ENCODE data around the gene OSBPL8. TPM values are rescaled to one million over a fixed set of nuclear protein-coding genes. Genes with fewer than 3 reads are reported as not detected.
"Not testable (repeated sequence)": the region's sequence is repeated elsewhere in the genome, so short reads cannot be mapped to it uniquely, and the experiment has no call there.

OSBPL8 gene
- total RNA-seq, 1 experiment from 2014 or later, result 28.0 TPM

DNA sequence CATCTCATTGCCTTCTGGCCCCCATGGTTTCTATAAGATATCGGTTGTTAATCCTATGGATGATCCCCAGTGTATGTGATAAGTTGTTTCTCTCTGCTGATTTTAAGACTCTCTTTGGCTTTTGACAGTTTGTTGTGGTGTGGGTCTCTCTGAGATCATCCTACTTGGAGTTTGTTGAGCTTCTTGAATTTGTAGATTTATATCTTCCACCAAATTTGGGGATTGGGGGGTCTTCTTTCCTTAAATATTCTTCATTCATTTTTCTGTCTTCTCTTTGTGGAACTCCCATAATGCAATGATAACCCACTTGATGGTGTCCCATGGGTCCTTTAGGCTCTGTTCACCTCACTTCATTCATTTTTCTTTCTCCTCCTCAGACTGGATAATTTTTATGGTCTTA, 191.3 kb downstream of the OSBPL8 start:
- DNase-seq (ENCODE audit: low read depth), result no peak

DNA sequence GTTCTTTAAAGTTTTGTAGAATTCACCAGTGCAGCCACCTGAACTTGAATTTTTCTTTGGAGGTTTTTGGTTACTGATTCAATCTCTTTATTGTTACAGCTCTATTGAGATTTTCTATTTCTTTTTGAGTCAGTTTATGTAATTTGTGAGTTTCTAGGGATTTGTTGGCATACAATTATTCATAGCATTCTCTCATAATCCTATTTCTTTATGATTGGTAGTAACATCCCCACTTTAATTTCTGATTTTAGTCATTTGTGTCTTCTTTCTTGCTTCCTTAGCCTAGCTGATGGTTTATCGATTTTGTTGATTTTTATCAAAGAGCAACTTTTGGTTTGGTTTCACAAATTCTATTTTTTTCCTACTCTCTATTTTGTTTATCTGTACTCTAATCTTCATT, 193.4 kb downstream of the OSBPL8 start:
- no peak for DNase-seq (ENCODE audit: low read depth)

DNA sequence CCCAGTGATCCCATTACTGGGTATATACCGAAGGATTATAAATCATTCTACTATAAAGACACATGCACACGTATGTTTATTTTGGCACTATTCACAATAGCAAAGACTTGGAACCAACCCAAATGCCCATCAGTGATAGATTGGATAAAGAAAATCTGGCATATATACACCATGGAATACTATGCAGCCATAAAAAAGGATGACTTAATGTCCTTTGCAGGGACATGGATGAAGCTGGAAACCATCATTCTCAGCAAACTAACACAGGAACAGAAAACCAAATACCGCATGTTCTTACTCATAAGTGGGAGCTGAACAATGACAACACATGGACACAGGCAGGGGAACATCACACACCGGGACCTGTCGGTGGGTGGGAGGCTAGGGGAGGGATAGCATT, 195.4 kb downstream of the OSBPL8 start:
- not testable (repeated sequence) for DNase-seq (ENCODE audit: low read depth)

DNA sequence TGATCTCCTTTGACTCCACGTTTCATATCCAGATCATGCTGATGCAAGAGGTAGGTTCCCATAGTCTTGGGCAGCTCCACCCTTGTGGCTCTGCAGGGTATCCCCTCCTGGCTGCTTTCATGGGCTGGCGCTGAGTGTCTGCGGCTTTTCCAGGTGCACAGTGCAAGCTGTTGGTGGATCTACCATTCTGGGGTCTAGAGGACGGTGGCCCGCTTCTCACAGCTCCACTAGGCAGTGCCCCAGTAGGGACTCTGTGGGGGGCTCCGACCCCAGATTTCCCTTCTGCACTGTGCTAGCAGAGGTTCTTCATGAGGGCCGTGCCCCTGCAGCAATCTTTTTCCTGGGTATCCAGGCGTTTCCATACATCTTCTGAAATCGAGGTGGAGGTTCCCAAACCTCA, 199.3 kb downstream of the OSBPL8 start:
- DNase-seq (ENCODE audit: low read depth), result no peak

DNA sequence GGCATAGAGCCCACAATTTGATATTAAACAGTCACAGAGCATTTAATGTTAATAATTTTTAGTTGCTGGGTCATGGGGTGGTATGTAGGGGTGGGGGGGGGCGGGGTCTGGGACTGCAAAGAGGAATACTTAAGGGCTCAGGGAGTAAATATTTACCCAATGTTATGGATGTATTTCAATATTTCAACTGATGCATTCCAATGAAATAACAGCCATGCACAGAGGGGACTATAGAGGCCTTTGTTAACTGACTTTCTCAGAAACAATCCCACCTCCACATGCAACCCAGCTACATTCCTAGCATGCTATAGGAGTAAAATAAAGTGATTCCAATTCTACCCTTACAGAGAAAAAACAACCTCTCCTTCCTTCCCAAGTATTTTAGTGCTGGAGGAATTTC, 203.5 kb downstream of the OSBPL8 start:
- DNase-seq (ENCODE audit: low read depth), result no peak

DNA sequence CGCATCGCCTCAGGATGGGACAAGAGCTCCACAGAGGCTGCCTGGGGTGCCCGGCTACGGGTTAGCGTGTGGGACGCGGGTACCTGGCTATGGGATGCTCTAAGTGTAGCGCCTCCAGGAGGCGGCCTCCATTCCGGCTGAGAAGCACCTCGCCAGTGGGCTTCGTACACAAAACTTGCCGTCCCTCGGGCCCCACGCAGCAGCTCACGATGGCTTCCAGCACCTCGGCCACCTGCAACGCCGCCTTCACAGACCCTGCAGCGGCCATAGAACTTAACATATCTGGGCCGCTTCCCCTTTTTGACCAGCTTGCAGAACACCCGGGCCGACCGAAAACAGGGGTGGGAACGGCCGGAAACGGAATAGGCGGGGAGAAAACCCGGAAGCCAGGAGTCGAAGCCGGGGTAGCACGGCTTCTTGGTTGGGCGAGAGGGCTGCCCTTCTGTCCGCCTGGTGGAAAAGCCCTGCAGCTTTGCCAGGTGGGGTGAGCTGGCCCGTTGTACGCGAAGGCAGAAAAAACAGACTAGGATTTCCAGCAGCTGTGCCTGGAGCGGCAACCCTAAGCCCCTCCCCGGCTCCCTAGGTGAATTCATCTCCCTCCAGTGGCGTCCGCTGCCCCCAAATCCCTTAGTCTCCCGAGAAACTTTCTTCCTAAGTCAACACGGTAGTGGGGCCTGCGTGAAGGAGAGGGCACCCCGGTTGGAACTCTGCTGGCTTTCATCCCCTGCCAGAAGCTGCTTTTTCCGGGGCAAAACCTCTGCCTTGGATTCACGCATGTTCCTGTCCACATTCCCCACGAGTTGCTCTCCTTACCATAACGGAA, 211.3 kb downstream of the OSBPL8 start, which contains the start of gene BBS10:
Gene BBS10 (minus strand): TSS at position 337 of the 823 bp plus-strand sequence. CDS start 57 bp downstream, at position 280.
- DNase-seq (ENCODE audit: low read depth), result peak; percentile 93

DNA sequence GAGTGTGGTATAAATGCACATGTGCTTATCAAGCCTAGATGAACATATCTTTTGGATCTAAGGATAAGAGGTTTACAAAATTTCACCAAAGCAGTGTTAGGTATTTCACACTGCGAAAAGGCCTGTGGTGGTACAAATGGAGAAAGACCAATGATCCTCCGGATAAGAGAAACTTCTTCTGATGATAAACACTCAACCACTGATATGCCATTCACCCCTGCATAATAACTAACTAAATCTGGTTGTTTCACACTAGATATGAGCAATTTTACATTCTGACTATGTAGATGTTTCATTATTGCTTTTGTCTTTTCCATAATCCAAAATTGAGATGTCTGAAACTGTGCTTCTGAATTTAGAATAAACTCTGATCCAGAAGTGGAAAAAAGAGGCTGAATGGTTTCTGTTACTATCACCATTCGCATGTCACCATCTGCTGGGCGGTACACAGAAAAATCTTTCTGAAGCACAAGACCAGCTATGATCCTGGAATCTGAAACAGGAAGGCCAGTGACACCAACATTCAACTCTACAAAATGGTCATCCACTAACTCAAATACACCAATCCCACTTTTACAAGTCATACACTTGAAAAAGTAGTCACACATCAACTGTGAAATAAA, 212.7 kb downstream of the OSBPL8 start:
- DNase-seq (ENCODE audit: low read depth), result peak; percentile 72

DNA sequence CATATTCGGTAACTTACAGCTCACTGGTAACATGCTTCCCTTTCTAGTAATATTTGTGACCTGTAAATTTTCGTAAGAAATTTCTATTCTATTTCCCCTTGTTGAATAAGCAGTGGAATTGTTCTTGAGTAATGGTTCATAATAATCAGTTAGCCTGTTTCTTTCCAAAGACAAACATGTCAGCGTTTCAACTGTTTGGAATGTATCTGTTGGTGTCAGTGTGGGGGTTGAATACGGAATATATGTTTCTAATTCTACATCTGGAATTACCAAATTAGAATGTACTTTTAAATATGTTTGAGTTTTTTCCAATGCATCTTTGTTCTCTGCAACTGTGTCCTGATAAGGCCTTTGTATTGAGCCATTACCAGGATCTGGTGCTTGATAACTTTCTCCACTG, 213.3 kb downstream of the OSBPL8 start:
- DNase-seq (ENCODE audit: low read depth), result no peak

DNA sequence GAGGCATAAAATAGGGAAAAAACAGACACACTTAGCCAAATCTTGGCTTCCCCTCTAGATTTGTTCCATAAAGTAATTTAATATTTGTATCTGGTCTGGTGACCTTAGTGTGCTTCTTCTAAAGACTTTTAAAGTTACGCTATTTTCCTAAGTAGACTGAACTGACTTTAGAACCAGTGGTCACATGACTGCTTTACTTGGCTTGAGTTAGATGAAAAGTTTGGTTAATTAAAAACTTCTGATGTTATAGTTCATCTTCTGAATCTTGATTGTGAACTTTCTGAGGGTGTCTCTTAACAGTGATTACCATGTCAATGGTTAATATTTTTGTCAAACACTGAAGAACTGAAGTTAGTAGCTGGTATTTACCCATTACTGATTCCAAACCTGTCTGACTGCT, 214.0 kb downstream of the OSBPL8 start:
- DNase-seq (ENCODE audit: low read depth), result no peak

DNA sequence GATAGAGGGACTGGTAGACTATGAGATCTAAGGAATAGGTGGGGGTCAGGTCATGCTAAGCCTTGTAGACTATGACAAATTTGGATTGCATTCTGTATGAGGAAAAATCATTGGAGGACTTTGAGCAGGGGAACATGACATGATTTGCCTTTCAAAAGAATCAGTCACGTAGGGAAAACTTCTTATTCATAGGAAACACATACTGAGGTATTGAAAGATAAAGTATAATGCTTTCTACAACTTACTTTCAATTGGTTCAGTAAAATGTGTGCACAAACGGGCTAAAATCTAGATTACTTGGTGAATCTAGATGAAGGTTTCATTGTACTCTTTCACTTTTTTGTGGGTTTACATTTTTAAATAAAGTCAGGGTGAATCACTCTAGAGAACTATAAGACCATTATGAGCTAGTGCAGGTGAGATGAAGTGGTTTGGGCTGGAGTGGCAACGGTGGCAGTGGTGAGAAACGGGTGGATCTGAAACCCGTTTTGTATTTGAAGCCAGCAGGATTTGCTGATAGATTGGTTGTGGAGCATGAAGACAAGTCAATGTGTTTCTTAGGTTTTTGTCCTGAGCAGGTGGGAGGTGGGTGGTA, 218.0 kb downstream of the OSBPL8 start:
- DNase-seq (ENCODE audit: low read depth), result peak; percentile 63

DNA sequence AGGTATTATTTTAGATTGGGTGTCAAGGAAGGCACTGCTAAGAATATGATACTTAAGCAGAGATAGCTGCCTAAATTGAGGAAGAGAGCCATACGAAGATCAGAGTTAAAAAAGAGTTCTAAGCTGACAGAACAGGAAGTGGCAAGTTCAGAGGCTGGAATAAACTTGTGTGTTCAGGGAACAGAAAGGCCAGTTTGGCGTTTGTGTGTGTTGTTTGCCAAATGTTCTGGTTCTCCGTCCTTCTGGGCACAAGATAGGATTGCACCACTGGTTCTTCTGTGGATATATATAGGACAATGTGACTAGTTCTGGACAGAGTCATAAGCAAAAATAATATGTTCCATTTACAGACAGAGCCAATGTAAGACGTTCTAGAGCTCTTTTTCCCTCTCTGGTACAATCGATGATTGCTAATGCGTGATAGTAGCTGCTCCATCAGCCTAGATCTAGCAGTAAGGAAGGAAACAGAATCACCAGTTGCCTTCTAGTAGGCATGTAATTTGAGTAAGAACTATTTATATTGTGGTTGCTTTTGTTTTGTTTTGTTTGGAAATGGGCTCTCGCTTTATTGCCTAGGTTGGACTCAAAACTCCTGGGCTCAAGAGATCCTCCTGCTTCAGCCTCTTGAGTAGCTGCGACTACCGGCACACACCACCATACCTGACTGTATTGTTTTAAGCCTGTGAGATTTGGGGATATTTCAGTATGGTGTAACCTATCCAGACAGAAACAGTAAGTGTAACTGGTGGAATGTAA, 218.7 kb downstream of the OSBPL8 start:
- DNase-seq (ENCODE audit: low read depth), result no peak

DNA sequence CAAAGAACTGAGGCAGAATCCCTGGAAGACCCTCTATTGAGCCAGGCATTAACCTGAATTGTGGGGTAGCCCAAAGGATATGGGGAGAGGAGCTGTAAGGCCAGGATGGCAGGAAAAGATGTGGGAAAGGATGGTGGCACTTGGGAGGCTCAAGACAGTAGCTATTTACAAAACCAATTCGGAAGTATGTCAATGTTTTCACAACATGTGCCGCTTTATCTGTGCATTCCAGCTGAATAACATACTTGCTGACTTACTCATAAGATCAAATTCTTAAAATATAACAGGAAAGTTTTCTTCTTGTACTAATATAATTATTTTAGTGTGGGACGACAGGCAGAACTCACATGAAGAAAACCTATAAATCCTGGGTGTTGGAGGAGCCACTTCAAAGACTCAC, 222.0 kb downstream of the OSBPL8 start:
- peak; percentile 37 for DNase-seq (ENCODE audit: low read depth)

DNA sequence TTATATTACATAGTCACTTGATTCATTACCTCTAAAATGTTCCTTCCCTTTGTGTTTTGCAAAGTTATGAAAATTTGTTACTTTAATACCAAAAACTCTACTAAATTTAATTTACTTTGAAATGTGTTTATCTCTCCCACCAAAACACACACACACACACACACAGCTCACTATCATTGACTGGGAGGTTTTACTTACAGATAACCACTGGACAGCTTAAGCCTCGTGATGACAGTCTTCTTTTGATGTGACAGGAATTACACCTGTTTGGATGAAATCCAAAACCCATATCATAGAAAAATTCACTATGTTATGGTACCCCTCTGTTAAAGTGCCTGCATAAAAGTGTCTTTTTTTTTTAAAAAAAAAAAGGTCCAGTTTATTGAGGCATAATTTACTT, 227.0 kb downstream of the OSBPL8 start:
- no peak for DNase-seq (ENCODE audit: low read depth)

DNA sequence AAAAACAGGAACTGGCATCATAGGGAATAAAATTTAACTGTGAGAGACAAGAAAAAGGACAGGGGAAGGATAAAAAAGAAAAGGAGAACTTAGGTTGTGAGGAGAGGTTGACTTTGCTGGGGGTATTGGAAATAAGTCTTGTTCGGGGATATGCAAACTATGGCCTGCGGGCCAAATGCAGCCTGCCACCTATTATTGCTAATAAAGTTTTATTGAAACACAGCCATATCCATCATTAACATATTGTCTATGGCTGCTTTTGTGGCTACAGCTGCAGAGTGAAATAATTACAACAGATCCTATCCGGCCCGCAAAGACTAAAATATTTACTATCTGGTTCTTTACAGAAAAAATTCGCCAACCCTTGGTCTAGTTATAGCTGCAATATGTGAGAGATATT, 230.0 kb downstream of the OSBPL8 start:
- DNase-seq (ENCODE audit: low read depth), result no peak

DNA sequence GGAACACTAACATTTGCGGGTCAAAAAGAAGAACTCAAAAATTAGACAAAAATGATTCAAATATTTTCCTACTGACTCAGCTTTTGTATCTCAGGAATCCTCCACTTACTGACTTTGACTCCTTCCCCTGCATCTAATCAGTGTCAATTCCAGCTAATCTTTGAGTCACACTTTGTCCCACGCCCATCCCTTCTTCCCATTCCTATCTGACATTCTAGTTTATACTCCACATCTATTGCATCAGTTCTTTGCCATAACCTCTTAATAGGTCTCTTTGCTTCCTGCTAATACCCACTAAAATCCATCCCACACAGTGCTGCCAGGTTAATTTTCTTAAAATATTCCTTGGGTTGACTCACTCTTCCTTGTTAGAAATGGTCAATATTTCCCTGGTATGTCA, 230.4 kb downstream of the OSBPL8 start:
- peak; percentile 93 for DNase-seq (ENCODE audit: low read depth)

DNA sequence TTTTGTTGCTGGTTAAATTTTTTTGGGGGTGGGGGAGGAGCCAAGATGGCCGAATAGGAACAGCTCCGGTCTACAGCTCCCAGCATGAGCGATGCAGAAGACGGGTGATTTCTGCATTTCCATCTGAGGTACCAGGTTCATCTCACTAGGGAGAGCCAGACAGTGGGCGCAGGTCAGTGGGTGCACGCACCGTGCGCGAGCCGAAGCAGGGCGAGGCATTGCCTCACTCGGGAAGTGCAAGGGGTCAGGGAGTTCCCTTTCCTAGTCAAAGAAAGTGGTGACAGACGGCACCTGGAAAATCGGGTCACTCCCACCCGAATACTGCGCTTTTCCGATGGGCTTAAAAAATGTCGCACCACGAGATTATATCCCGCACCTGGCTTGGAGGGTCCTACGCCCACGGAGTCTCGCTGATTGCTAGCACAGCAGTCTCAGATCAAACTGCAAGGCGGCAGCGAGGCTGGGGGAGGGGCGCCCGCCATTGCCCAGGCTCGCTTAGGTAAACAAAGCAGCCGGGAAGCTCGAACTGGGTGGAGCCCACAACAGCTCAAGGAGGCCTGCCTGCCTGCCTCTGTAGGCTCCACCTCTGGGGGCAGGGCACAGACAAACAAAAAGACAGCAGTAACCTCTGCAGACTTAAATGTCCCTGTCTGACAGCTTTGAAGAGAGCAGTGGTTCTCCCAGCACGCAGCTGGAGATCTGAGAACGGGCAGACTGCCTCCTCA, 239.8 kb downstream of the OSBPL8 start:
- DNase-seq (ENCODE audit: low read depth), result not testable (repeated sequence)

DNA sequence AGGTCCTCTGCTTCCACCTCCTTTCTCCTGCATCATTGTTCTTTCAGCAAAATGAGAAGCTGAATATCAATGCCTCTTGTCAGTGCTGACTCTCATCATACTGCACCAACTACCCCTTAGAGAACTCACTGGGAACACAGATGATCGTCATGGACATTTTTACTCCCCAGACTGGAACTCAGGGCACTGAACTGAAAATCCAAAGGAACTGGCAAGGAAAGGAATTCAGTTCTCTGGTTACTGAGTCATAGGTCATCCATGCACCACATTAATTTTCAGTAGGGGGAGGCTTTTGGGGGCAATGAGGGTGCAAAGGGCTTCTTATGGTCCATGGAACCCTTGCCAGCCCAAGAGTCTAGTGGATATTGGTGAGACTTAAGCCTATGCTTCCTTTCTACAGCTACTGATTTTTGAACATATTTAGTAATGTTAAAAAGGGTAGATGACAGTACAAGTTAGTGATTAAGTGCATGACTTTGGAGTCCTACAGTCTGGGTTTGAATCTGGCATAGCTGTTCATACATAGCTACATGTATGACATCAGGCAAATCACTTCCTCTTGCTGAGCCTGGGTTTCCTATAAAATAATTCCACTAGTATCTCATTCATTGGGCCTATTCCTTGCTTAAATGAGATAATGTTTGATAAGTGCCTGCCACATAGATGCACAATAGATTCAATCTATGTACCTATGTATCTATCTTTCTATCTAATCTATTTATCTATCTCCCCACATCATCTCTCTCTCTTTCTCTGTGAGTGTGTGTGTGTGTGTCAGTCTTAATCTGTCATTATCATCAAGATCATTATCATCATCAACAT, 240.6 kb downstream of the OSBPL8 start:
- DNase-seq (ENCODE audit: low read depth), result no peak

DNA sequence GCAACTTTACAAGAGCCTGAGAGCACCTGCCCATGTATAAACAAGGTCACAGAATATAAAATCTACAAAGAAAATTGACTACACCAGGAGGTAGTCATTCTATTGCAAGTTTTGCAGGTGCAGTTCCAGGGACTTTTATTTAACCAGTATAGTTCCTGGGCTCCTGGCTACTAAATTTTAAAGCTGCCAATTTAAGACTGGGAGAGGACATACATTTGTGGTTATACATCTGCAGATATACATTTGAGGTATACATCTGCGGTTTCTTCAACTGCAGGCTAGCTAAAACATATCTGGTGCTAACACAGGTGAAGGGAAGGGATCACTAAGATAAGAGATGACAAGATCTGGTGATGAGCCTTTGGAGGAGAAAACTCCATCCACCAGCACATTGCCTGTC, 241.6 kb downstream of the OSBPL8 start:
- no peak for DNase-seq (ENCODE audit: low read depth)

DNA sequence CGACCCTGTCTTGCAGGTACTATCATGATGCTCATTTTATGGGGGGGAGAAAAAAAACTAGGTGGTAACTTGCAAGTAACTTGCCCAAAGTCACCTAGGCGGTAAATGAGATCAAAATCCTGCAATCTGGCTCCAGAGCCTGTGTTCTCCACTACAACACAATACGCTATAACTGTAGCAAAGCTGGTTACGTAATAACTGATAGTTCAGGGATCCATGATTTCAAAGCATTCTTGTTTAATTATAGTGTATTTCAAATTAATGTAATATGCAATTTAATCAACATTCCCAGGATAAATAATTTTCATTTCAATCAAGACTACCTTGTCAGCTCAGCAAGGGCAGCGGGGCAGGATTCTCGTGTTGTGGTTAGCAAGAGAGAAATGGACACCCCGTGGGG, 243.1 kb downstream of the OSBPL8 start:
- no peak for DNase-seq (ENCODE audit: low read depth)

DNA sequence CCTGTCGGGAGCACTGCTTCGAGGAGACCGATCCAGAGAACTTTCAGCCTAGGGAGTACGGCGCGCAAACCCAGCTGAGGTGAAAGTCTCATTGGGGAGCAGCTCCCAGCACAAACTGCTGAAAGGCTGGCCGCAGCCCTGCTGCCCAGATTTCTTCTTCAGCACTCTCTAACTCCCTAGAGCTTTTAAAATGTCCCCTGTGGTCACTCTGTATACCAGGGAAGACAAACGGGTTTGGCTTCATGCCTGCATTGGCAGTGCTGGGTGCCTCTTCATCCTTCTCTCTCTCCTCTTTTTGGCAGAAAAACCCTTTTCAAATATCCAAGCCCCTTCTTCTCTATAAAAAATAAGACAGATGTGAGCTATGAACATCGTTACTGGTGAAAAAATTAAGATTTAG, 246.3 kb downstream of the OSBPL8 start:
- DNase-seq (ENCODE audit: low read depth), result no peak
